AG04450 (cell line): ENCODE measurements around the gene KLK14. TPM values are rescaled to one million over a fixed set of nuclear protein-coding genes. Genes with fewer than 3 reads are reported as not detected.

ENCODE experiments used
- CTCF ChIA-PET: fragments of 300-600, 350-600 bp; formaldehyde crosslinking; extraction: SDS; loops from one replicate; lab custom pipeline; 2022; ENCODE audit warnings: antibody characterized with exemption, inconsistent platforms; lab: Charles Lee
- POLR2A ChIA-PET: fragments of 350-600 bp; formaldehyde crosslinking; extraction: SDS; loops from one replicate; lab custom pipeline; 2021; ENCODE audit warnings: antibody characterized with exemption, inconsistent platforms; lab: Yijun Ruan, JAX
- DNase-seq: peaks from one replicate; pipeline ENCODE4 v3.0.0-alpha.2; 2011; ENCODE audit warnings: low read depth, low spot score
- H3K27ac ChIP-seq: one replicate; pipeline ENCODE4 v1.5.1; 2012; ENCODE audit warnings: low read depth, low read length, control low read depth
- H3K27me3 ChIP-seq: one replicate; pipeline ENCODE4 v1.6.0; 2012; ENCODE audit warnings: low read length; ENCODE audit not compliant: control insufficient read depth, insufficient read depth
- H3K4me3 ChIP-seq: 2 replicates; pipeline ENCODE4 v1.5.1; 2011; ENCODE audit warnings: mild to moderate bottlenecking, low read depth, low read length, control low read depth
- H3K9me3 ChIP-seq: 2 replicates; pipeline ENCODE4 v1.5.1; 2012; ENCODE audit warnings: low read length; ENCODE audit not compliant: control insufficient read depth, insufficient read depth
- polyA plus RNA-seq: library from polyadenylated mRNA; depleted of rRNA; stranded (reverse); fragments of >200 nt; gene quantifications from 2 replicates; pipeline ENCODE4 v1.2.3, GENCODE V29; 2011
- TF ChIP-seq, protein P1 (sequence below): IDR thresholded peaks from 2 replicates; pipeline ENCODE4 v1.5.1; 2011; ENCODE audit warnings: low read depth, low read length, control low read depth, inconsistent platforms

The KLK14 gene
- polyA plus RNA-seq, 1 experiment: not detected

DNA sequence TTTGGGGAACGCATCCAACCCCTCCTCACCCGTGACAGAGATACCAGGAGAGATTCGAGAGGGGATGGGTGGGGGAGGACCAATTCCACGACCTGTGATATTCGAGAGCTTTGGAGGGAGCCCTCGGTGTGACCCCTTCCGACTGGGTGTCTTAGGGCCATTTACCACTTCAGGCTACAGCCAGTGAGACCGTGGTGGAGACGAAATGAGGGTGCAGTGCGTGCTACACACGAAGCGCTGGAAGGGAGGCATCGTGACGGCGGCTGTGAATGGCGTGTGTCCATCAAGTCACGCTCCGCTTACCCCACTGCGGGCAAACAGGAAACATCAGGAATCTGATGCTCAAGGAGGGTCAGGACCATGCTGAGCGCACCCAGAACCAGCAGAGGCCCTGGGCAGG, 15.1 kb upstream of the KLK14 start:
- no peak for DNase-seq
- no peak overlapping the region for H3K27ac ChIP-seq
- H3K4me3 ChIP-seq: no peak overlapping the region
- no peaks in the 10 kb centered on the region for H3K9me3 ChIP-seq
- CTCF ChIA-PET: interaction anchor here (0.6 to 1.2 kb wide), 2 partner anchors 60 to 79 kb away, joined by 4 to 9 read pairs; no protein-coding TSS in a partner anchor
- TF ChIP-seq, protein P1, sequence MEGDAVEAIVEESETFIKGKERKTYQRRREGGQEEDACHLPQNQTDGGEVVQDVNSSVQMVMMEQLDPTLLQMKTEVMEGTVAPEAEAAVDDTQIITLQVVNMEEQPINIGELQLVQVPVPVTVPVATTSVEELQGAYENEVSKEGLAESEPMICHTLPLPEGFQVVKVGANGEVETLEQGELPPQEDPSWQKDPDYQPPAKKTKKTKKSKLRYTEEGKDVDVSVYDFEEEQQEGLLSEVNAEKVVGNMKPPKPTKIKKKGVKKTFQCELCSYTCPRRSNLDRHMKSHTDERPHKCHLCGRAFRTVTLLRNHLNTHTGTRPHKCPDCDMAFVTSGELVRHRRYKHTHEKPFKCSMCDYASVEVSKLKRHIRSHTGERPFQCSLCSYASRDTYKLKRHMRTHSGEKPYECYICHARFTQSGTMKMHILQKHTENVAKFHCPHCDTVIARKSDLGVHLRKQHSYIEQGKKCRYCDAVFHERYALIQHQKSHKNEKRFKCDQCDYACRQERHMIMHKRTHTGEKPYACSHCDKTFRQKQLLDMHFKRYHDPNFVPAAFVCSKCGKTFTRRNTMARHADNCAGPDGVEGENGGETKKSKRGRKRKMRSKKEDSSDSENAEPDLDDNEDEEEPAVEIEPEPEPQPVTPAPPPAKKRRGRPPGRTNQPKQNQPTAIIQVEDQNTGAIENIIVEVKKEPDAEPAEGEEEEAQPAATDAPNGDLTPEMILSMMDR: no peak
- H3K27me3 ChIP-seq: no peaks in the 10 kb centered on the region
- POLR2A ChIA-PET: no interaction called here

DNA sequence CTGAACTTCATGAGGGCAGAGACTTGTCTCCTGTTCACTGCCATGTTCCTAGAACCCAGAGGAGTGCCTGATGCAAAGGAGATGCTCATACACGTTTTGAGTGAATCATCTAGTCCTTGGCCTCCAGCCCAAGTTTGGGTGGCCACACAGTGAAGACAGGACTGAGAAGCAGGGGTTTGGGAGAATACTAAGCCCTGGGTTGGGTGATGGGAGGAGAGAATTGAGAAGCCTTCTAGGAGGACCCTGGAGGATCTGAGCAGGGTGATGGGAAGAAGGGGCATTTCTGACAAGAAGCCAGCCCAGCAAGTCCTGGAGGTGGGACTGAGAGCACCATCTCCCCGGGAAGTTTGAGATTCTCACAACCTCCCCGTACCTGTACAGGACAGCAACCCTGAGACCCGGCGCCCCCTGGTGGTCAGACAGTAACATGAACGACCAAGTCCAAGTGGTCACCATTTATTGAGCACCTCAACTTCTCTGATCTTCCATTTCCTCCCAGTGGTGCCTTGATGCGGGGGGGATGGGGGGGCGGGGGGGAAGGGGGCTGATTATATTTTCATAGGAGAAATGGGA, 14.6 kb upstream of the KLK14 start:
- ChIA-PET CTCF (interaction anchor here (0.8 to 3.2 kb wide), 7 partner anchors 8 to 301 kb away, joined by 3 to 34 read pairs (median 3); no protein-coding TSS in a partner anchor), POLR2A (no interaction called here)
- H3K27me3 ChIP-seq: no peaks in the 10 kb centered on the region
- H3K4me3 ChIP-seq: no peak overlapping the region
- H3K27ac ChIP-seq: no peak overlapping the region
- DNase-seq: no peak
- TF ChIP-seq, protein P1: peak; percentile 67
- no peaks in the 10 kb centered on the region for H3K9me3 ChIP-seq

DNA sequence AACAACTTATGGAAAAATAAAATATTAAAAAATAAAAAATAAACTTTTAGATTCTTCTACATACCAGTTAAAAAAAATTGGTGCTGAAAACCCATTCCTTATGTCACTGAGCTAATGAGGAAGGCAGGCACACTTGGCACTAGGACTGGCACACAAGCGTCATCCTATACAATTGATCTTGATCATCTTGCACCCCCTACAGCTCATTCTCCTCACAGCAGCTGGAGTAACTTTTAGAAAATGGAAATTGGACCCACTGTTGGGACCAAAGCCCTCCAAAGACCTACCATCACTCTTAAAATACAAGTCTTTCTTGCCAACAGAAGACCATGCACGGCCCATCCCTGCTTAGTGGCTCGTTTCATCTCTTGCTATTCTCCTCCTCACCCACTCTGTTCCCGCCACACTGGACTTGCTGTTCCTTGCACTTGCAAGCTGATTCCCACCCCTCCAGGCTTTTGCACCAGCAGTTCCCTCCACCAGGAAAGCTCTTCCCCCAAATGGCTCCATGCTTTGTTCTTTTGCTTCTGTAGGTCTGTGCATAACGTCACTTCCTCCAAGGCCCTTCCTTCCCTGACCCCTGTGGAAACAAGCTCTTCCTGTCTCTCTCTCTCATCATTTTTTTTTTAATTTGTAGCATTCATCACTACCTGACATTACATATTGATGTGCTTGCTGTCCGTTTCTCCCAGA, 13.9 kb upstream of the KLK14 start:
- no peak for DNase-seq
- Histone ChIP-seq H3K27ac (no peak overlapping the region), H3K4me3 (no peak overlapping the region), H3K9me3 (no peaks in the 10 kb centered on the region), H3K27me3 (no peaks in the 10 kb centered on the region)
- TF ChIP-seq, protein P1: no peak; the same call in 1 of the 2 replicates
- CTCF ChIA-PET: interaction anchor here (0.8 to 3.2 kb wide), 8 partner anchors 8 to 302 kb away, joined by 3 to 34 read pairs (median 3); no protein-coding TSS in a partner anchor
- POLR2A ChIA-PET: no interaction called here

DNA sequence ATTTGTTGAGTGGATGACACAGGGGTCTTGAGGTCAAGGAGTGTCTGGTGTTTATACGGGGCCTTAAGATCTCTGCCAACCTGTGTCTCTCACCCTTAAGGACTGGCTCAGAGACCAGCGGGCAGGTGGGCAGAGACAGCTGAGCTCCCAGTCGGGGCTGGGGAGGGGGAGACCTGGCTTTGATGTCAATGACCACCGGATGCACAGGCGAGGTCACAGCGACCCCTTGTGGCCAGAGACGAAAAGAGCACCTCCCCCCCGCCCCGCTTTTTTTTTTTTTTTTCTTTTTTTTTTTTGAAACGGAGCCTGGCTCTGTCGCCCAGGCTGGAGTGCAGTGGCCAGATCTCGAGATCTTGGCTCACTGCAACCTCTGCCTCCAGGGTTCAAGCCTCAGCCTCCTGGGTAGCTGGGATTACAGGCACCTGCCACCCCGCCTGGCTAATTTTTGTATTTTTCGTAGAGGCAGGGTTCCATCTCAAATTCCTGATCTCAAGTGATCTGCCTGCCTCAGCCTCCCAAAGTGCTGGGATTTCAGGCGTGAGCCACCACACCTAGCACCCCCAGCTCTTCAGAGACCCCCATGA, 12.1 kb upstream of the KLK14 start:
- H3K27me3 ChIP-seq: no peaks in the 10 kb centered on the region
- POLR2A ChIA-PET: no interaction called here
- DNase-seq: no peak
- CTCF ChIA-PET: interaction anchor here (0.6 to 3.2 kb wide), 14 partner anchors 9 to 362 kb away, joined by 3 to 34 read pairs (median 4); no protein-coding TSS in a partner anchor
- no peak overlapping the region for H3K27ac ChIP-seq
- H3K9me3 ChIP-seq: no peaks in the 10 kb centered on the region
- TF ChIP-seq, protein P1: peak; percentile 59
- no peak overlapping the region for H3K4me3 ChIP-seq
